Hematopoietic multipotent progenitor cell treated with erythropoietin and hydrocortisone succinate and interleukin-3 and kit ligand, for 8 days (in vitro differentiated cells): ENCODE measurements around the gene SMG9.
"Not testable (repeated sequence)": the region's sequence is repeated elsewhere in the genome, so short reads cannot be mapped to it uniquely, and the experiment has no call there.

Experiments used
- DNase-seq: peaks from one replicate; pipeline ENCODE4 v3.0.0-alpha.2; 2015

SMG9 gene

GRCh38 chr19:43688059-43688701, 66.6 kb downstream of the SMG9 start:
- DNase-seq, result no peak

GRCh38 chr19:43687660-43687997, 67.1 kb downstream of the SMG9 start:
- DNase-seq, result no peak

- no peak for DNase-seq
Measured at GRCh38 chr19:43684326-43684725, 70.4 kb downstream of the SMG9 start.

- no peak for DNase-seq
Measured at GRCh38 chr19:43683905-43684304, 70.9 kb downstream of the SMG9 start.

- DNase-seq, result no peak
Measured at GRCh38 chr19:43682824-43683661, 71.7 kb downstream of the SMG9 start.

GRCh38 chr19:43682269-43682668, 72.5 kb downstream of the SMG9 start:
- DNase-seq, result not testable (repeated sequence)

- no peak for DNase-seq
Measured at GRCh38 chr19:43681821-43682220, 72.9 kb downstream of the SMG9 start.

- no peak for DNase-seq
Measured at GRCh38 chr19:43678512-43679261, 76.1 kb downstream of the SMG9 start.
